Stimulated activated CD4-positive, alpha-beta T cell treated with anti-CD3 and anti-CD28 coated beads, TNF-alpha, amount 100 ng/mL, for 24 hours (primary cell): ENCODE data around the gene PSMB8.

Source experiments
- DNase-seq, 3 experiments: peaks; one replicate each; pipeline ENCODE4 v3.0.0-alpha.2; 2020; ENCODE audit warnings: low read depth in 3 of 3

PSMB8 gene

GRCh38 chr6:32857156-32857891 lies 13.5 kb upstream of the PSMB8 start:
- DNase-seq, result no peak

GRCh38 chr6:32855467-32856174 lies 11.8 kb upstream of the PSMB8 start:
- no peak for DNase-seq

DNA sequence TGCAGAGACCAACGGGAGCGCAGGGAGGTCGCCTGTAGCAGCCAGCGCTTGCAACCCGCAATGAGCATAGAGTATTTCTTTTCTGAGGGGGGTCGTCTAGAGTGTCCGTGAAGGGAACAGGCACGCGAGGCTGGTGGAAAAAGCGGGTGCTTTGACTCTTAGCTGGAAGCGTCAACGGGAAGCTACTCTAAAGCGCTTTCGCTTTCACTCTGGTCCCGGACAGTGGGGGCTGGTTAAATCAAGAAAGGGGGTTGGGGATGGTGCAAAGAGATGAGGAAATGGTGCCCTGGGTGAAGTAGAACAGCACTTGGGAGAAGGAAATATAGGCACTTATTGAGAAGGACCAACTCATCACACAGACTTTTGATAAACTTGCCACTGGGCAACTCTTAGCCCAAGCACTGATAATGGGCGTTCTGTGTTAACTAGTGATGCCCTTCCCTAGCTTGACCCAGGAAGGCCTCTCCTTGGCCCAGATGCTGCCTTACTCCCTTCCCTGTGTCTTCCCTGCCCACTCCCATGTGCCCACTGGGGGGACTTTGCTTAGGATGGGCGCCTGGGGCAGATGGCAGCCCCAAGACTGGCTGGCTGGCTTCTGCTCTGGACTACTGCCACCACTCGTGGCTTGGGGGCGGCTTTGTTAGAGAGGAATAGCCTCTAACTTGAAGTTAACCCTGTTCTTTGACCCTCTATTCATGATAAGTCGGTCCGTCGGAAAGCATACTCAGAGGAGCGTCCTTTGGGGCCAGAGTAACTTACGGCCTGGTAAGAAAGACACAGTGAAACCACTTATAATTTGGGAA lies 10.7 kb upstream of the PSMB8 start:
- peak in 1 of 3 experiments; percentile 56 for DNase-seq

DNA sequence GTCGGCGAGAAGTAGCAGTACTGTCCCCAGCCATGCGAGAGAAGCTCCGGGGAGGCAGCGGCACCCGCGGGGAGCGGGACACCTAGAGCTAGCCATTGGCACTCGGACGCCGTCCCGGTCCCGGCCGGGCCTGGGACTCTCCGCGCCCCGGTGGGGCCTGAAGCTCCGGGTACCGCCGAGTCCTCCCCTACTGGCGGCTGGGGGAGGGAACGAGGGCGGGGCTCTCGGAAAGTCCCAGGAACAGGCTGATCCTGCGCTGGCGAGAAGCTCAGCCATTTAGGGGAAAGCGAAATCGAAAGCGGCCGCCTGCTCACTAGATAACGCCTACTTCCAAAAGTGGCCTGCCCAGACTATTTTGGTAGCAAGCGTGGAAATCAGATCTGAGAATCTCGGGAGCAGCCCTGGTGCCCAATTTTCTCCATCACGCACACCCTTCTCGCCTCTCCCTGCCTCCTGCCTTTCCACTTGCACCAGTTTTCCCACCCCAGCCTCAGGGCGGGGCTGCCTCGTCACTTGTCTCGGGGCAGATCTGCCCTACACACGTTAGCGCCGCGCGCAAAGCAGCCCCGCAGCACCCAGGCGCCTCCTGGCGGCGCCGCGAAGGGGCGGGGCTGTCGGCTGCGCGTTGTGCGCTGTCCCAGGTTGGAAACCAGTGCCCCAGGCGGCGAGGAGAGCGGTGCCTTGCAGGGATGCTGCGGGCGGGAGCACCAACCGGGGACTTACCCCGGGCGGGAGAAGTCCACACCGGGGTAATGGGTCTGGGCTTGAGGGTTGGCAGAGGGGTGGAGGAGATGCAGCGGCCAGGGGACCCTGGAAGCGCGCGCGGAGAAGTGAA lies 9.9 kb upstream of the PSMB8 start, which contains the start of the genes PSMB9 and TAP1:
Gene PSMB9 (plus strand): TSS at position 652 of the 835 bp plus-strand sequence. CDS start 38 bp downstream, at position 690.
Gene TAP1 (minus strand): TSS at position 164 of the 835 bp plus-strand sequence. CDS start 68 bp downstream, at position 96.
- peak; percentile 91 to 96 (median 92) for DNase-seq

DNA sequence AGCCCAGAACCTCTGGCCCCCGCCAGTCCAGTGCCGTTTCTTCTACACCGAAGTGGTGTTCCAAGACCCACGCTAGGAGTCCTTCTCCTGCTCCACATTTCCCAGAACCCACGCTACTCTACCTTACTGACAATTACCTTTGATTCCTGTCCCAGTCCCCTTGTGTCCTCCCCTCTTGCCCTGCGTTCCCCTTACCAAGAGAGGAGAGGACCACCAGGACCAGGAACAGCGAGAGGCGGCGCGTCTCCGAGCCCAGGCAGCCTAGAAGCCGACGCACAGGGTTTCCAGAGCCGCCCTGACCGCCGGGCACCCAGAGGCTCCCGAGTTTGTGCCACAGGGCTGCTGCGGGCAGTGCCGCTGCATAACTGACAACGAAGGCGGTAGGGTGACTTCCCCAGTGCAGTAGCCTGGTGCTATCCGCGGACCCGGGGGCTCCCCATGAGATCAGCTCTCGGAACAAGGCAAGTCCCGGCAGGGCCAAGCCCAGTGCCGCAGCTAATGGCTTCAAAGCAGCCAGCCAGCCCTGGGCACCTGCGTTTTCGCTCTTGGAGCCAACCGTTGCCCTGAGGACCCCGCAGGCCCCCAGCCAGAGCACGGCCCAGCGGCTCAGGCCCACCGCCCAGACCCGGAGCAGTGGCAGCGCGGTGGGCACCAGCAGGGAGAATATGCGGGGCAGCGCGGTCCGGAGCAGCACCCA lies 9.1 kb upstream of the PSMB8 start:
- DNase-seq, result peak in 1 of 3 experiments; percentile 48

- DNase-seq, result no peak
These were observed 8.4 kb upstream of the PSMB8 start for GRCh38 chr6:32852018-32852843.

DNA sequence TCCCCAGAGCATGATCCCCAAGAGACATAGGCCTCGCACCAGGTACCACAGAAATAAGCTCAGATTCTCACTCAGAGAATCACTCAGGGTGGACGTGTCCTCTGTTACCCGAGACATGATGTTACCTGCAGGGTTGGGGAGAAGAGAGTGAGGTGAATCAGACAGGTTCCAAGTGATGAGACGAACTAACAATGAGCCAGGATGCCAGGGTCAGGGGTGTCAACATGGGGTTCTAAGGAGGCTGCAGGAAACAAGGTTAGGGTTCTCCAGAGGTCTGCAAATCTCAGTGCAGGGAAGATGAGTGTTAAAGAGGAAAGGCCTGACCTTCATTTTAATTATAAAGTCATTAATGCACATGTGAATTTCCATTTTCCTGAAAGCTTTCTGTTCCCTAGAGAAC lies 7.2 kb upstream of the PSMB8 start:
- no peak for DNase-seq

DNA sequence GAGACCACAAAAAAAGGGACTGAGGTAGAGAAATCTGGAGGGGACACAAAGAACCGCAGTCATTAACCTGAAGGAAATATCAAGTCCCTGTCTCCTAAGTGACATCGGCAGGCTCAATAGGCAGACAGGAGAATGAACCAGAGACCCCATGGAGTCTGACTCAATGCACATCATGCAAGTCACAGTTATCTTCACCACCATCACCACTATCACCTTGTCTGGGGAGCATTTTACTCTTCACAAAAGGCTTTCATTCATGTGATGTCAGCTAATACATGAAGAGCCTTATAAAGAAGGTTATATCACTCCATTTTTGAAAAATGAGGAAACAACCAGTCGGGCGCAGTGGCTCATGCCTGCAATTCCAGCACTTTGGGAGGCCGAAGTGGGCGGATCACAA lies 5.3 kb upstream of the PSMB8 start:
- DNase-seq, result no peak

GRCh38 chr6:32847795-32848194 lies 3.9 kb upstream of the PSMB8 start:
- no peak for DNase-seq

DNA sequence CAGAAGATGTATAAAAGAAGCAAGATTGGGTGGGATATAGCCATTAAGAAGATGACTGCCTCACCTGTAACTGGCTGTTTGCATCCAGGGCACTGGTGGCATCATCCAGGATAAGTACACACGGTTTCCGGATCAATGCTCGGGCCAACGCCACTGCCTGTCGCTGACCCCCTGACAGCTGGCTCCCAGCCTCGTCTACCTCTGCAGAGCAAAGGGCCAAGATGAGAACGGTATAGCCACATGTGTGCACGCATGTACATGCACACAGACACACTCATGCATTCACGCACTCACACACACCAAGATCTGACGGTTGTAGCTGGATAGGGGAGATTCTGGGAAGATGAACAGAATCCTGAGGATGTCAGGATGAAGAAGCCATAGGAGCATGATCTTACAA lies 3.2 kb upstream of the PSMB8 start:
- DNase-seq, result no peak

DNA sequence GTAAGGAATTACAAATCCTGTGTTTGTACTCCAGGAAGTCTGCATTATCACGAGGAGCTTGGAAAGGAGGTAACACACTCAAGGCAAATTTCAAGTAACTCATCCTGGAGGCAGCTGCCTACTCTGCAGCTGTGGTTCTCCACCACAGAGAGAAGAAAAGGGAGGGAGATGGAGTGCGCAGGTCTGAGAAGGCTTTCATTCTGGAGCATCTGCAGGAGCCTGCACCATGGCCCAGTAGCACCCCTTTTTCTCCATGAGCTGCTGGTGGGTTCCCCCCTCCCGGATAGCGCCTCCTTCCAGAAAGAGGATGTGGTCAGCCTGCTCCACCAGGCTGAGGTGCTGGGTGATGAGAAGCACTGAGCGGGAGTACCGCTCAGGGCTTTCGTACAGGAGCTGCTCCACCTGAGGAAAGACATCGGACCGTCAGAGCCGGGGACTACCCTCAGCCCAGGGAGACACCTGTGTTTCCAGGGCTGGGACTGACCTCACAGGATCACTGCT lies 1.6 kb upstream of the PSMB8 start:
- peak in 1 of 3 experiments; percentile 50 for DNase-seq

DNA sequence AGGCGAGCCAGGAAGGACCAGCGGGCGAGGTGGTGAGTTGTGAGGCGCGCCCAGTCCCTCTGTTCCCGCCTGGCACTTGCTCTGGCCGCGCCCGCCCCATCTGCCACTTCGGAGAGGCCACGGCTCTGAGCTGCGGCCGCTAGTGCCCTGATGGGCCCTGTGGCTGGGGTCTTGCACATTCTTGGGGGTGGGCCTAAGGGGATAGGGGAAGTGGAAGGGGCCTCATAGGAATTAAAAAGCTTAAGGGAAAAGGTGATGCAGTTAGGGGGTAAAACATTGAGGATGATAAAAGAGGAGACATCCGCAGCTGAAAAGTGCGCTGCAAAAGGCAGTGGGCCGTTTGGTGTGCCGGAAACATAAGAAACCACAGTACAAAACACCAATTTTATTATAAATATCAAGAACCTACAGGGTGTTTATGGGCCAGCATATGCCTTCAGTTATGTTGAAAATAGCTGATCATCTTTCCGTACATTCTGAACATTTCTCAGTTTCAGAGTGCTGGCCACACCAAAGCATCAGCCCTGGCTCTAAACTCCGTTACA lies 1.1 kb upstream of the PSMB8 start:
- DNase-seq, result no peak

DNA sequence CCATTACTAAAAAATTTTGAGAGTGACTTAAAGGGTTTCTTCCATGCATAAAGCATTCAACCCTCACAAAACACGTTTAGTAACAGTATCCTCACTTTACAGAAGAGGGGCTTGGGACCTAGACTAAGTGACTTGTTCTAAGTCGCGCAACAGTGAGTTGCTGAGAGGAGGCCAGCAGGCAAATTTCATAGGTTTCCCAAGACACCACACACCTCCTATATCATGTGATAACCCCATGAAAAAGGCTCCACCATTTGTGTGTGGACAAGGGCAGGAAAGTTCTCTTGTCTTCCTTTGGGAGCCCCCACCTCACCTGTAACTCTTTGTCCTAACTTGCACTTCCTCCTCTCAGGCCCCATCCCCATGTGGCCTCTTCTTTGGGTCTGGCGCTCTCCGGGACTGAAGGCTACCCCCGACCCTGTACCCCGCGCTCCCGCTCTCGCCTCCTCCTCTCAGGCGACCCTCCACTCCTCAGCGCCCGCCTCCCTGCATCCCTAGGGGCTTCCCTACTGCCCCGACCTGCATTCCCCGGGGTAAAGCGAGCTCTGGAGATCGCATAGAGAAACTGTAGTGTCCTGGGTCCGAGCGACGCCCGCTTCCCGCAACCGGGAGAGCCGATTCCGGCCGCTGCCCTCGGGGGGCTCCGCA lies 392 bp downstream of the PSMB8 start:
- DNase-seq, result no peak

DNA sequence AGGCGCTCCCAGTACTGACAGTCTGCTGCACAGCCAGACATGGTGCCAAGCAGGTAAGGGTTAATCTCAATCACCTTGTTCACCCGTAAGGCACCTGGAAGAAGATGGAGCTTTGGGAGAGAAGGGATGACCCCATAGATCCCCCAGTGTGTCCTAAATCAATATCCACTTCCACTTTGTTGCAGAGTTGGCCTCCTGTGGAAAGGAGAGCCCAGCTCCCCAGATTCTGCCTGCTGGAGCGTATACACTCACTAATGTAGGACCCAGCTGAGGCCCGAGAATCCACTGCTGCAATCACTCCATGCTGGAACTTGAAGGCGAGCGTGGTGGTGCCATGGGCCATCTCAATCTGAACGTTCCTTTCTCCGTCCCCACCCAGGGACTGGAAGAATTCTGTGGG lies 1.2 kb downstream of the PSMB8 start:
- DNase-seq, result no peak

- DNase-seq, result no peak
These were observed 1.7 kb downstream of the PSMB8 start for GRCh38 chr6:32842021-32842650.

- peak in 1 of 3 experiments; percentile 50 for DNase-seq
These were observed 3.1 kb downstream of the PSMB8 start for GRCh38 chr6:32840604-32841246.

DNA sequence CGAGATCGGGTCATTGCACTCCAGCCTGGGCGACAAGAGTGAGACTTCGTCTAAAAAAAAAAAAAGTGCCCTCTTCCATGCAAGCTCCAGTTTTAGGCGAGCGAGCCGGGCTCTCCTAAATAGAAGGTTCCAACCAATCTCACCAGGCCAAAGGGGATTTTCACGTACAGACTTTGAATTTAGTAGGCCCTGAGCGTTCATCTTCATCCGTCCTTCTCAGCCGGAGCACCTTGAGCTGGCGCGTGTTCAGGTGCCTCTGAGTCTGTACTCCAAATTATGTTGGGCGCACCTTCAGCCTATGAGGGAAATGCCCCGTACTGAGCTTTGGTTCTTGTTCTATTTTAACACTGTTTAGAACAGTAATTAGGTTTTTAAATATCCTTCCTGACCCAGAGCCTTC lies 4.5 kb downstream of the PSMB8 start:
- no peak for DNase-seq
